ENCODE results near the gene CRELD2.

The CRELD2 gene, protein sequence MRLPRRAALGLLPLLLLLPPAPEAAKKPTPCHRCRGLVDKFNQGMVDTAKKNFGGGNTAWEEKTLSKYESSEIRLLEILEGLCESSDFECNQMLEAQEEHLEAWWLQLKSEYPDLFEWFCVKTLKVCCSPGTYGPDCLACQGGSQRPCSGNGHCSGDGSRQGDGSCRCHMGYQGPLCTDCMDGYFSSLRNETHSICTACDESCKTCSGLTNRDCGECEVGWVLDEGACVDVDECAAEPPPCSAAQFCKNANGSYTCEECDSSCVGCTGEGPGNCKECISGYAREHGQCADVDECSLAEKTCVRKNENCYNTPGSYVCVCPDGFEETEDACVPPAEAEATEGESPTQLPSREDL

GRCh38 chr22:49917974-49918910 lies at the start of gene CRELD2, which contains the start of gene ALG12:
Gene CRELD2 (plus strand): TSS chr22:49918634. CDS start chr22:49918770, 136 bp downstream.
Gene ALG12 (minus strand): TSS chr22:49918438. CDS start chr22:49913765, 4,673 bp downstream.
- DNase-seq, result peak; percentile 91

- DNase-seq, result no peak
Observed at GRCh38 chr22:49869086-49869830, 49.2 kb upstream of the CRELD2 start.

DNA sequence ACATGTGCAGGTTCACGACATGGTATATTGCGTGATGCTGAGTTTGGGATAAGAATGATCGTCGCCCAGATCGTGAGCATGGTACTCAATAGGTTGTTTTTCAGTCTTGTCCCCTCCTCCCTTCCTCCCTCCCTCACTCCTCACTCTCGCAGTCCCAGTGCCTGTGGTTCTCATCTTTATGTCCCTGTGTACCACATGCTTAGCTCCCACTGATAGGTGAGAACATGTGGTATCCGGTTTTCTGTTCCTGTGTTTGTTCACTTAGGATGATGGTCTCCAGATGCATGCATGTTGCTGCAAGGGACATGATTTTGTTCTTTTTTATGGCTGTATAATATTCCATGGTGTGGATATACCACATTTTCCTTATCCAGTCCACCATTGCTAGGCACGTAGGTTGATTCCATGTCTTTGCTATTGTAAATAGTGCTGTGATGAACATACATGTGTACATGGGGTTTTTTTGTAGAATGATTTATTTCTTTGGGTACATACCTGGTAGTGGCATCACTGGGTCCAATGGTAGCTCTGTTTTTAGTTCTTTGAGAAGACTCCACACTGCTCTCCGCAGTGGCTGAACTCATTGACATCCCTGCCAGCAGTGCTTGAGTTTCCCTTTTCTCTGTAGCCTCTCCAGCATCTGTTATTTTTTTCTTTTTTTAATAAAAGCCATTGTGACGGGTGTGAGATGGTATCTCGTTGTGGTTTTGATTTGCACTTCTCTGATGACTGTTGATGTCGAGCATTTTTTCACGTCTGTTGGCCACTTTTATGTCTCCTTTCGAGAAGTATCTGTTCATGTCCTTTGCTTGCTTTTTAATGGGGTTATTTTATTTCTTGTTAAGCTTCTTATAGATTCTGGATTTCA lies 48.4 kb upstream of the CRELD2 start:
- DNase-seq, result no peak

DNA sequence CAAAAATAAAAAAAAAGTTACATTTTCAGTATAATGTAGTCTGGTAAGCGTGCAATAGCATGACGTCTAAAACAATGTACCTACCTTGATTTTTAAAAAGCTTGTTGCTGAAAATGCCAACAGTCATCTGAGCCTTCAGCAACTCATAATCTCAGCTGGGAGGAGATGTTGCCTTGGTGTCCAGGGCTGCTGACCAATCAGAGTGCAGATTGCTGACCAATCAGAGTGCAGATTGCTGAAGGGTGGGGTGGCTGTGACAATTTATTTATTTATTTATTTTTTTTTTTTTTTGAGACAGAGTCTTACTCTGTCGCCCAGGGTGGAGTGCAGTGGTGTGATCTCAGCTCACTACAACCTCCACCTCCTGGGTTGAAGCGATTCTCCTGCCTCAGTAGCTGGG lies 47.0 kb upstream of the CRELD2 start:
- no peak for DNase-seq

DNA sequence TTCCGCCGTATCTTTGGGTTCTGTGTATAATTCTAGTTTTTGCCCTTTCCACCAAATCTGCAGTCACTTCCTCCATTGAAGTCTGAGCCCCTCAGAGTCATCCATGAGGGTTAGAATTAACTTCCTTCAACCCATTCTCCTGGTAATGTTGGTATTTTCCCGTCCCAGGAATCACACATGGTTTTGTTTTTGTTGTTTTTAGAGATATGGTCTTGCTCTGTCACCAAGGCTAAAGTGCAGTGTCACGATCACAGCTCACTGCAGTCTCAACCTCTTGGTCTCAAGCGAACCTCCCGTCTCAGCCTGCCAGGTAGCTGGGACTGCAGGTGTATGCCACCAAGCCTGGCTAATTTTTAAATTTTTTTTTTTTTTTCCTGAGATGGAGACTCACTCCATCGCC lies 46.1 kb upstream of the CRELD2 start:
- DNase-seq, result no peak

DNA sequence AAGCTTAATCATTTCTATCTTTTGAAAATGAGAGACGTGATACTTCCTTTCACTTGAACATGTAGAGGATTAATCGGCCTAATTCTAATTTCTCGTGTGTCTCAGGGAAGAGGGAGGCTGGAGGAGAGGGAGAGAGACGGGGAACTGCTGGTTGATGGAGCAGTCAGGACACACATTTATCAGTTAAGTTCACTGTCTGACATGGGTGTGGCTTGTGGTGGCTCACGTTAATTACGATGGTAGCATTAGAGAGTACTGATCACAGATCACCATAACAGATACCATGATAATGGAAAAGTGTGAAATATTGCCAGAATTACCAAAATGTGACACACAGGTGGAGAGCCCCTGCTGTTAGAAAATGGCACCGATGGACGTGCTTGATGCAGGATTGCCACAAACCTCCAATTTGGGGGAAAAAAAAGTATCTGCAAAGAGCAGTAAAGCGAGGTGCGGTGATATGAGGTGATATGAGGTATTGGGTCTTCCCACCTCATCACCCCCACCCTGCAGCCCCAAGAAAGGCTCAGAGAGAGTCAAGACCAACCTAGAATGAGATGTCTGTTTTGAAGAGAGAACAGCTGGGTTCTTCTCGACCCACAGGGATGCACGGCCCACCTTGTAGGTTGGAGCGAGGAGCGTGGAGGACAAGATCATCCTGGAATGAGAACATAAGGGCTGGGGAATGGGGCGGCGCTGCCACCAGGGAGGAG lies 45.0 kb upstream of the CRELD2 start:
- DNase-seq, result no peak

GRCh38 chr22:49877642-49878041 lies 40.8 kb upstream of the CRELD2 start:
- no peak for DNase-seq

DNA sequence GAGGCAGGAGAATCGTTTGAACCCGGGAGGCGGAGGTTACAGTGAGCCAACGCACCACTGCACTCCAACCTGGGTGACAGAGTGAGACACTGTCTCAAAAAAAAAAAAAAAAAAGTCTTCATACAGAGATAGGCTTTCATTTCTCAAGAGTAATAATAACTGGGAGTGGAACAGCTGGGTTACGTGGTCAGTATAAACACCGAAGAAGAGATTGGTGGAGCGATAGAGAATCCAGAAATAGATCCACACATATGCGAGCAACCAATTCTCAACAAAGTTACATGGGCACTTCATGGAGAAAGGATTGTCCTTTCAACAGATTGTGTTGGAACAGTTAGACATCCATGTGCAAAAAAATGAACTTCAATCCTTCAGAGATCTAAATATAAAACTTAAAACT lies 40.2 kb upstream of the CRELD2 start:
- DNase-seq, result no peak

DNA sequence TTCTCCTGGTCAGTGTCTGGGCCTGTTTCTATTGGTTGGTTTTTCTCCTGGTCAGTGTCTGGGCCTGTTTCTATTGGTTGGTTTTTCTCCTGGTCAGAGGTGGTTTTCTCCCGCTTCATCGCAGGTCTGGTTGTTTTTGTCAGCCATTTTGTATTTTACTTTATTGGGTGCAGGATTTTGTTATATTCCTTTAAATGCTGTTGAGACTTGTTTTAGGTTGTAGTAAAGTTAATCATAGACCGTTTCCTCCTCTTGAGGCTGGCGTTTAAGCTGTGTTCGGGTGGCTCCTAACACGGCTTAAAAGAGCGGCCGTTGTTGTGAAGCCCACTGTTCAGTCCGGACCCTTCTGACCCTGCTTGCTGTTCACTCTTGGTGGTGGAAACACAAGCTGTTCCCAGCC lies 38.6 kb upstream of the CRELD2 start:
- no peak for DNase-seq

- no peak for DNase-seq
Observed at GRCh38 chr22:49880281-49880680, 38.2 kb upstream of the CRELD2 start.

GRCh38 chr22:49881856-49882255 lies 36.6 kb upstream of the CRELD2 start:
- DNase-seq, result no peak

DNA sequence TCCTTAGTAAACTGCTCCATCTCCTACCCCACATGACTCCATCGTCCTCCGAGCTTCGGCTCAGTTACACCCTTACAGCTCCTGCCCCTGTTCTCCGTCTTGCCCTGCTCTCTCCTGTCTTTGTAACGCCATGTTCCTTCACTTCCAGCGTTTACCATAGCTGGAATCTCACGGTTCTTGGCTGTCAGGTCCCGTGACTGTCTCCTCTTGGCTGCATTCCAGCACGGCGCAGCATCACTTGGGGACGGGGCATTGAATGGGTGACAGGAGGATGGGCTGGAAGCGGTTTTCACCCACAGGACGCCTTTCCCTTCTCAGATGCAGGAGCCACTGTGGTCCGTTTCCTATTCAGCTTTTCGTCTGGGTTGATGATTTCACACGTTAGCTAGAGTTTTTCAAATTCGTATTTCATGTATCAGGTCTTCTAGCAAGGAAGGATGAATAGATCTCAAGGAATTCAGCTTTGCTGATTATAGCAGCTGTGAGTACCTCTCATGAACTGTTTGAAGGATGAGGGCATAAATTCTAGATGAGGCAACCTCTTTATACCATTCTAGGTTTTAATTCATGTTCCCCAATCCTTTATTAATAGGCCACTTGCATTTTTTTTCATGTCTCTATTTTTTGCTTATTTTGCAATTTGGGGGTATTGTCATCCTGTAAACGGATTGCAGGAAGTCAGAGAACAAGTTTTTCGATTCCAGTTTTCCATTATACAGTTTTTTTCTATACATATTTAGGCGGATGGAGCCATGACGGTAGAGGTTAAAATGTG lies 35.7 kb upstream of the CRELD2 start:
- DNase-seq, result no peak

DNA sequence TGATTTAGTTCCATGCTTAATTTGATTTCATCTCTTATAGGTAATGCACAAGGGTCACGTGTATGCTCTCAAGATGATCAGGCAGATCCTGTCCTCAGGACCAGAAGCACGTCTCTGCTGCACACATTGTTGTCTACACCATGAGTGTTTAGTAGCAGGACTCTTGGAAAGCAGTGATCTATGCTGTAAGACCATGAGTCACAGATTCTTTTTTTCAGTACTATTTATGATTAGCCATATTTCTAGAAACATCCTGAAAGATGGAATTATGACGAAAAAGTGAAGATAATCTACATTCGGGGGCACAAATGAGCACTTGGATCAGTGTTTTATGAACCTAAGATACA lies 35.2 kb upstream of the CRELD2 start:
- DNase-seq, result no peak

DNA sequence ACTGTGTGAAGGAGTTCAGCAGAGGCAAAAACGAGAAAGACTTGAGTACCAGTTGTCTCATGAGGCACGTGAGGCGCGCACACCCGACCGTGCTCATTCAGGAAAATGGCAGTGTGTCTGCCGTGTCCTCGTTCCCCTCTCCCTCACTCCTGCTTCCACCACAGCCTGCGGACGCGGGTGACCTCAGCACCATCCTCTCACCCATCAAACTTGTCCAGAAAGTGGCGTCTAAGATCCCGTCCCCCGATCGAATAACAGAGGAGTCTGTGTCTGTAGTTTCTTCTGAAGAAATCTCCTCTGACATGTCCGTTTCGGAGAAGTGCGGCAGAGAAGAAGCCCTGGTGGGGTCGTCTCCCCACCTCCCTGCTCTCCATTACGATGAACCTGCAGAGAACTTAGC lies 34.4 kb upstream of the CRELD2 start:
- DNase-seq, result no peak

DNA sequence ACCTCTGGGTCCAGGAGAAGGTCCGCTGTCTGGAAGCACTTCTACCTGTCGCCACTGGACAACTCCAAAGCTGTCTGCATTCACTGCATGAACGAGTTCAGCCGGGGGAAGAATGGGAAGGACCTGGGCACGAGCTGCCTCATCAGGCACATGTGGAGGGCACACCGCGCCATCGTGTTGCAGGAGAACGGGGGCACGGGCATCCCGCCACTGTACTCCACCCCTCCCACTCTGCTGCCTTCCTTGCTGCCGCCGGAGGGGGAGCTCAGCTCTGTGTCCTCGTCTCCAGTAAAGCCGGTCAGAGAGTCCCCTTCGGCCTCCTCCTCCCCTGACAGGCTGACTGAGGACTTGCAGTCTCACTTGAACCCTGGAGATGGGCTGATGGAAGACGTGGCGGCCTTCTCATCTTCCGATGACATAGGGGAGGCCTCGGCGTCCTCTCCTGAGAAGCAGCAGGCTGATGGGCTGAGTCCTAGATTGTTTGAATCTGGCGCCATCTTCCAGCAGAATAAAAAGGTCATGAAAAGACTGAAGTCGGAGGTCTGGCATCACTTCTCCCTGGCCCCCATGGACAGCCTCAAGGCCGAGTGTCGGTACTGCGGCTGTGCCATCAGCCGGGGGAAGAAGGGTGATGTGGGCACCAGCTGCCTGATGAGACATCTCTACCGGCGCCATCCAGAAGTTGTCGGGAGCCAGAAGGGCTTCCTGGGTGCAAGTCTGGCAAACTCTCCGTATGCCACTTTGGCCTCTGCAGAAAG lies 33.8 kb upstream of the CRELD2 start:
- no peak for DNase-seq

GRCh38 chr22:49885281-49885680 lies 33.2 kb upstream of the CRELD2 start:
- DNase-seq, result no peak

GRCh38 chr22:49885881-49886280 lies 32.6 kb upstream of the CRELD2 start:
- DNase-seq, result no peak

GRCh38 chr22:49886346-49887063 lies 31.9 kb upstream of the CRELD2 start:
- no peak for DNase-seq

DNA sequence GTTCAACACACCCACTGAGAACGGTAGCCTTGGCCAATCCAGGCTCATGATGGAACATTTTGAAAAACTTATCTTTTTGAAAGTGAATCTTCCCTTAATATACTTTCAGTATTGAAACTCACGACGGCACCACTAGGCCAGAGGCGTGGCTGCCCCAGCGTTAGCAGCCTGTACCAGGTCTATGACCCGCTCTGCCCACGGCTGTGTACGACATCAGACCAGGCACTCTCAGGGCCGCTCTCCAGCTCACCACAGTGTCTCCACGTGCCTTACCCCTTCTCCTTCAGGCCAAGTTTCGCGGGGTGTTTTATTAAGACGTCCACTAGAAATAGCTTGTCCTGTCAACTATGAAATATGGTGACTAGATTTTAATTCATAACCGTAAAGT lies 31.4 kb upstream of the CRELD2 start:
- no peak for DNase-seq
